Endothelial cell of umbilical vein (primary cell): ENCODE results near the gene RAP1GDS1. TPM values are rescaled to one million over a fixed set of nuclear protein-coding genes. Genes with fewer than 3 reads are reported as not detected.

Source experiments
- BruUV-seq: library from RNA; stranded (reverse); fragments of 400-500 nt; replicated peaks from 2 replicates; lab custom pipeline; 2021; lab: Mats Ljungman, UMichigan
- CTCF ChIA-PET: fragments of 300-600, 350-600 bp; sonication (Branson Sonifier 250); formaldehyde crosslinking; loops from one replicate; lab custom pipeline; 2021; ENCODE audit warnings: antibody characterized with exemption, inconsistent platforms; lab: Charles Lee
- POLR2A ChIA-PET: fragments of 300-600, 350-600 bp; sonication (Branson Sonifier 250); formaldehyde crosslinking; loops from one replicate; lab custom pipeline; 2021; ENCODE audit warnings: antibody characterized with exemption, inconsistent platforms; lab: Charles Lee
- DNase-seq: peaks from one replicate; pipeline ENCODE4 v3.0.0-alpha.2; 2011; ENCODE audit warnings: low read depth, low spot score
- FAIRE-seq: peaks from 2 replicates; lab custom pipeline; 2011; peaks lifted over from hg19 to GRCh38; lab: Jason Lieb, UNC
- H2AFZ ChIP-seq: 2 replicates; pipeline ENCODE4 v1.6.0; 2012; ENCODE audit warnings: low read depth, low read length, control low read depth, inconsistent platforms
- H3K27ac ChIP-seq: 2 replicates; pipeline ENCODE4 v1.5.1; 2011; ENCODE audit warnings: low read depth, mild to moderate bottlenecking, control low read depth, low read length, moderate library complexity; ENCODE audit not compliant: insufficient read depth
- H3K27me3 ChIP-seq, 2 experiments: 2 replicates each; pipeline versions ENCODE4 v1.6.0 to v1.6.1; 2011; ENCODE audit warnings: low read length in 2 of 2, mixed read lengths in 1 of 2; ENCODE audit not compliant: control insufficient read depth in 2 of 2, insufficient read depth in 2 of 2
- H3K36me3 ChIP-seq, 2 experiments: 2 replicates in 1 of 2; 3 replicates in 1 of 2; pipeline ENCODE4 v1.5.1; 2011; ENCODE audit warnings: low read length in 2 of 2, mild to moderate bottlenecking in 1 of 2, moderate library complexity in 1 of 2; ENCODE audit not compliant: control insufficient read depth in 2 of 2, insufficient read depth in 2 of 2; ENCODE audit errors: extremely low read depth in 1 of 2
- H3K4me1 ChIP-seq: 3 replicates; pipeline ENCODE4 v1.5.1; 2011; ENCODE audit warnings: mild to moderate bottlenecking, low read length; ENCODE audit not compliant: control insufficient read depth, insufficient read depth; ENCODE audit errors: extremely low read depth
- H3K4me2 ChIP-seq: 2 replicates; pipeline ENCODE4 v1.6.1; 2011; ENCODE audit warnings: low read length, control low read depth, mixed read lengths; ENCODE audit not compliant: insufficient read depth
- H3K4me3 ChIP-seq, 3 experiments: fragments of 200-600 bp in 1 of 3; sonication (generic), shearing (Covaris generic) in 1 of 3; replicated peaks in 1 of 3; 2 replicates each; pipeline ENCODE4 v1.5.1; 2011 to 2016; ENCODE audit warnings: control low read depth in 3 of 3, low read length in 3 of 3, mild to moderate bottlenecking in 2 of 3, inconsistent platforms in 1 of 3, low read depth in 1 of 3, moderate library complexity in 1 of 3; ENCODE audit not compliant: insufficient read depth in 1 of 3
- H3K79me2 ChIP-seq: 2 replicates; pipeline ENCODE4 v1.6.0; 2012; ENCODE audit warnings: low read length, inconsistent platforms; ENCODE audit not compliant: control insufficient read depth, insufficient read depth
- H3K9ac ChIP-seq: replicated peaks from 2 replicates; pipeline ENCODE3; 2011; ENCODE audit warnings: low read length, control low read depth; ENCODE audit not compliant: insufficient read depth; ENCODE audit errors: extremely low read depth
- H3K9me1 ChIP-seq: replicated peaks from 3 replicates; pipeline ENCODE4 v1.6.0; 2011; ENCODE audit warnings: mild to moderate bottlenecking, low read length; ENCODE audit not compliant: control insufficient read depth, insufficient read depth; ENCODE audit errors: extremely low read depth
- H3K9me3 ChIP-seq: replicated peaks from 2 replicates; pipeline ENCODE4 v1.5.1; 2012; ENCODE audit warnings: low read length, inconsistent platforms; ENCODE audit not compliant: control insufficient read depth, insufficient read depth
- H4K20me1 ChIP-seq: replicated peaks from 2 replicates; pipeline ENCODE3; 2011; ENCODE audit warnings: mild to moderate bottlenecking, low read length; ENCODE audit not compliant: control insufficient read depth, insufficient read depth; ENCODE audit errors: extremely low read depth
- EZH2 ChIP-seq: IDR thresholded peaks from 2 replicates; pipeline ENCODE4 v1.6.1; 2012; ENCODE audit warnings: borderline replicate concordance, low read depth, mild to moderate bottlenecking, moderate library complexity, low read length, inconsistent platforms; ENCODE audit not compliant: severe bottlenecking
- FOS ChIP-seq: IDR thresholded peaks from 2 replicates; pipeline ENCODE4 v1.6.1; 2011; ENCODE audit warnings: mild to moderate bottlenecking, low read length, moderate library complexity, borderline replicate concordance; ENCODE audit not compliant: insufficient read depth
- GATA2 ChIP-seq: IDR thresholded peaks from 2 replicates; pipeline ENCODE4 v1.7.0; 2011; ENCODE audit warnings: low read depth, mild to moderate bottlenecking, moderate library complexity, mixed read lengths, low read length; ENCODE audit not compliant: insufficient read length, insufficient read depth
- JUN ChIP-seq: IDR thresholded peaks from 2 replicates; pipeline ENCODE4 v1.6.1; 2011; ENCODE audit warnings: borderline replicate concordance, low read depth; ENCODE audit not compliant: insufficient read length, insufficient read depth
- MYC ChIP-seq: IDR thresholded peaks from one replicate; pipeline ENCODE4 v1.6.1; 2011; ENCODE audit warnings: mild to moderate bottlenecking, low read depth, low read length
- POLR2A ChIP-seq: IDR thresholded peaks from 2 replicates; pipeline ENCODE4 v1.6.1; 2012; ENCODE audit warnings: low read depth, mild to moderate bottlenecking, control low read depth, low read length
- POLR2AphosphoS5 ChIP-seq: IDR thresholded peaks from 2 replicates; pipeline ENCODE4 v1.6.1; 2012; ENCODE audit warnings: low read depth, mild to moderate bottlenecking, control low read depth, low read length, moderate library complexity; ENCODE audit not compliant: insufficient read depth
- dilution Hi-C: fragments of 300-500 bp; cut with MboI; formaldehyde crosslinking; loops from one replicate; pipeline ENCODE4 v1.15.0; 2019; ENCODE audit warnings: low sequenced_read_pairs; ENCODE audit not compliant: extremely low pct_ligation_motif_present
- intact Hi-C: fragments of 100-400 bp; cut with micrococcal nuclease; formaldehyde crosslinking; loops from one replicate; pipeline ENCODE4 v1.10.0; 2022
- polyA plus RNA-seq, 4 experiments: library from polyadenylated mRNA; depleted of rRNA in 3 of 4; stranded (reverse) in 3 of 4; unstranded in 1 of 4; fragments of >200 nt; gene quantifications; 2 replicates each; pipeline versions ENCODE4 v1.2.1 to v1.2.3, GENCODE V29; 2011 to 2012; ENCODE audit warnings: missing spikeins in 1 of 4
- total RNA-seq: library from RNA; stranded (reverse); gene quantifications from 2 replicates; pipeline ENCODE4 v1.2.3, GENCODE V29; 2021
- TF ChIP-seq, protein P1 (sequence below), 2 donors: IDR thresholded peaks; 1 replicate in 1 of 2; 2 replicates in 1 of 2; pipeline ENCODE4 v1.5.1; 2011; ENCODE audit warnings: low read length in 2 of 2, mild to moderate bottlenecking in 2 of 2, moderate library complexity in 2 of 2, control low read depth in 1 of 2, inconsistent platforms in 1 of 2, low read depth in 1 of 2; ENCODE audit not compliant: insufficient read depth in 1 of 2; ENCODE audit errors: extremely low read depth in 1 of 2

Gene RAP1GDS1
- total and polyA plus RNA-seq, 2 donors (not counting 3 experiments of a cell fraction or from before 2014, with no cell fraction given) = 17.6 to 52.8 TPM

DNA sequence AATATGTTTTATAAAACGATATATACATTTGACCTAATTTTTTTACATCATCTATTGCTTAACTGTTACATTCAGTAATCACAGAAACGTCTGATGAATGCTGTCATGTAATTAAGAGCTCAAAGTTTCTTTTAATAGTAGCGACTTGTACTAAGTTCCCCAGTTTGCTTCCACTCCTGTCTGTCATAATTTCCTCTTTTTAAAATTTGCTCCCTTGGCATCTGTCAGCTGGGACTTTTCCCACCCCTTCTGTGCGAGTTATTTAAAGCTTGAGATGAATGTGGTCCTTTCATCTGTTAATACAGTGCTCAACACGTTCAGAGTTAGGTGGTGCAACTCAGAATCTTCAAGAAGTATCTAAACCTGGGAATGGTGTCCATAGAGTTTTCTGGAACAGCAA is 1.2 kb downstream of the RAP1GDS1 start:
- H3K36me3 ChIP-seq = no peaks in the 10 kb centered on the region
- no peaks in the 10 kb centered on the region for H3K9me1 ChIP-seq
- intact Hi-C loops = loop anchor here (2.0 to 5.0 kb wide), 6 partner anchors 90 to 1300 kb away; partner anchors contain the start of genes EIF4E, STPG2 and TRMT10A
- H3K9ac ChIP-seq = peak overlapping the region; percentile 64
- CTCF ChIA-PET = interaction anchor here (1.6 to 2.4 kb wide), 2 partner anchors 21 to 733 kb away, joined by 6 to 11 read pairs; partner anchors contain the start of gene METAP1
- dilution Hi-C loops = no loop called here
- peaks cover 22% of the 10 kb centered on the region for H3K4me1 ChIP-seq
- DNase-seq = no peak
- TSS peak; percentile 31 for BruUV-seq
- H4K20me1 ChIP-seq = peaks cover 5% of the 10 kb centered on the region
- H3K27me3 ChIP-seq = no peaks in the 10 kb centered on the region
- H3K4me3 ChIP-seq = peak overlapping the region; percentile 38 to 80 (median 74)
- H3K27ac ChIP-seq = no peak overlapping the region
- FAIRE-seq = no peak
- POLR2A ChIA-PET = no interaction called here
- TF ChIP-seq MYC (no peak), GATA2 (no peak), FOS (no peak), POLR2A (no peak), POLR2AphosphoS5 (no peak), EZH2 (no peak), JUN (no peak)
- TF ChIP-seq, protein P1, sequence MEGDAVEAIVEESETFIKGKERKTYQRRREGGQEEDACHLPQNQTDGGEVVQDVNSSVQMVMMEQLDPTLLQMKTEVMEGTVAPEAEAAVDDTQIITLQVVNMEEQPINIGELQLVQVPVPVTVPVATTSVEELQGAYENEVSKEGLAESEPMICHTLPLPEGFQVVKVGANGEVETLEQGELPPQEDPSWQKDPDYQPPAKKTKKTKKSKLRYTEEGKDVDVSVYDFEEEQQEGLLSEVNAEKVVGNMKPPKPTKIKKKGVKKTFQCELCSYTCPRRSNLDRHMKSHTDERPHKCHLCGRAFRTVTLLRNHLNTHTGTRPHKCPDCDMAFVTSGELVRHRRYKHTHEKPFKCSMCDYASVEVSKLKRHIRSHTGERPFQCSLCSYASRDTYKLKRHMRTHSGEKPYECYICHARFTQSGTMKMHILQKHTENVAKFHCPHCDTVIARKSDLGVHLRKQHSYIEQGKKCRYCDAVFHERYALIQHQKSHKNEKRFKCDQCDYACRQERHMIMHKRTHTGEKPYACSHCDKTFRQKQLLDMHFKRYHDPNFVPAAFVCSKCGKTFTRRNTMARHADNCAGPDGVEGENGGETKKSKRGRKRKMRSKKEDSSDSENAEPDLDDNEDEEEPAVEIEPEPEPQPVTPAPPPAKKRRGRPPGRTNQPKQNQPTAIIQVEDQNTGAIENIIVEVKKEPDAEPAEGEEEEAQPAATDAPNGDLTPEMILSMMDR (IDR thresholded peaks at IDR 0.05; ENCODE audit: extremely low read depth in 1 of 2, insufficient read depth in 1 of 2, low read depth in 1 of 2, low read length in 2 of 2) = no peak
- H3K79me2 ChIP-seq = peaks cover 61% of the 10 kb centered on the region
- H3K4me2 ChIP-seq = peak overlapping the region; percentile 94
- H3K9me3 ChIP-seq = no peaks in the 10 kb centered on the region
- no peak overlapping the region for H2AFZ ChIP-seq
